GM13976 (cell line): ENCODE results near the gene ALOX12B.

ENCODE experiments used
- DNase-seq: peaks from one replicate; pipeline ENCODE4 v3.0.0; 2012; ENCODE audit warnings: low spot score
- in situ Hi-C: fragments of 300-500 bp; cut with MboI; formaldehyde crosslinking; loops from one replicate; pipeline ENCODE4 v1.12.0; 2022; ENCODE audit warnings: low sequenced_read_pairs, mixed read lengths, inconsistent platforms; ENCODE audit not compliant: unreplicated experiment
- TF ChIP-seq, protein P1 (sequence below): IDR thresholded peaks from 2 replicates; pipeline ENCODE4 v1.5.1; 2012; ENCODE audit warnings: borderline replicate concordance, mild to moderate bottlenecking; ENCODE audit not compliant: insufficient read depth; ENCODE audit errors: extremely low read depth, missing control alignments, control extremely low read depth

Gene ALOX12B

DNA sequence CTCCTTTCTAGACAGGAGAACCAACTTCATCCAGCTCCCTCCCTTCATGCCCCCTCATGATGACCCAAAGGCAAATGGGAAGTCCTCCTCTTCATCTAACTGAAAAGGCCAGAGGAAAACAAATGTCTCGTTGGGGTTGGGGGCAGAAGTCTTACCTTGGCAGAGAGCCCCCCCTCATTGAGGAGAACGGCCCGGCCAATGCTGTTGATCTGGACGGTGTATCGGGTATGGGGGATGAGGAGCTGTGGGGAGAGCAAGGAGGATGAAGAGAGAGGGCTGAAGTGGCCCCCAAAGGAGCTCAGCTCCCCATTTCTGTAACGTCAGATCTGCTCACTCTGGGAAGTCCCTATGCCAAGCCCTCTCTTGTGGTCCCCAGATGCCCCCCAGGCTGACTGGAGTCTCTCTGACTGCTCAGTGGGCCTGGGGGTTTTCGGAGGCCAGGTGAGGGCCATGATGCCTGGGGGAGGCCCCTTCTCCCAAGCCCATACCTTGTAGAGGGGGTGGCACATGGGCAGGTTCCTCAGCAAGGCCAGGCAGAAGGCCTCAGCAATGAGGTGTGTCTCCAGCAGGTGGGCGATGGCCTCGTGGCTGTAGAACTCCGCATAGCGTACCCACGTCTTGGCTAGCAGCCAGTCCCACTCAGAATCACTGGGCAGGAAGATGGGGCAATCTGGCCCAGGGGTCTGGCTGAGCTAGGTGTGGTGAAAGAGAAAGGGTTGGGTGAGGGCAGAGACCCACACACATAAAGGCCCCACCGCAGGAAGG lies 10.8 kb downstream of the ALOX12B start:
- DNase-seq: no peak
- in situ Hi-C loops: no loop called here
- TF ChIP-seq, protein P1, sequence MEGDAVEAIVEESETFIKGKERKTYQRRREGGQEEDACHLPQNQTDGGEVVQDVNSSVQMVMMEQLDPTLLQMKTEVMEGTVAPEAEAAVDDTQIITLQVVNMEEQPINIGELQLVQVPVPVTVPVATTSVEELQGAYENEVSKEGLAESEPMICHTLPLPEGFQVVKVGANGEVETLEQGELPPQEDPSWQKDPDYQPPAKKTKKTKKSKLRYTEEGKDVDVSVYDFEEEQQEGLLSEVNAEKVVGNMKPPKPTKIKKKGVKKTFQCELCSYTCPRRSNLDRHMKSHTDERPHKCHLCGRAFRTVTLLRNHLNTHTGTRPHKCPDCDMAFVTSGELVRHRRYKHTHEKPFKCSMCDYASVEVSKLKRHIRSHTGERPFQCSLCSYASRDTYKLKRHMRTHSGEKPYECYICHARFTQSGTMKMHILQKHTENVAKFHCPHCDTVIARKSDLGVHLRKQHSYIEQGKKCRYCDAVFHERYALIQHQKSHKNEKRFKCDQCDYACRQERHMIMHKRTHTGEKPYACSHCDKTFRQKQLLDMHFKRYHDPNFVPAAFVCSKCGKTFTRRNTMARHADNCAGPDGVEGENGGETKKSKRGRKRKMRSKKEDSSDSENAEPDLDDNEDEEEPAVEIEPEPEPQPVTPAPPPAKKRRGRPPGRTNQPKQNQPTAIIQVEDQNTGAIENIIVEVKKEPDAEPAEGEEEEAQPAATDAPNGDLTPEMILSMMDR: no peak

DNA sequence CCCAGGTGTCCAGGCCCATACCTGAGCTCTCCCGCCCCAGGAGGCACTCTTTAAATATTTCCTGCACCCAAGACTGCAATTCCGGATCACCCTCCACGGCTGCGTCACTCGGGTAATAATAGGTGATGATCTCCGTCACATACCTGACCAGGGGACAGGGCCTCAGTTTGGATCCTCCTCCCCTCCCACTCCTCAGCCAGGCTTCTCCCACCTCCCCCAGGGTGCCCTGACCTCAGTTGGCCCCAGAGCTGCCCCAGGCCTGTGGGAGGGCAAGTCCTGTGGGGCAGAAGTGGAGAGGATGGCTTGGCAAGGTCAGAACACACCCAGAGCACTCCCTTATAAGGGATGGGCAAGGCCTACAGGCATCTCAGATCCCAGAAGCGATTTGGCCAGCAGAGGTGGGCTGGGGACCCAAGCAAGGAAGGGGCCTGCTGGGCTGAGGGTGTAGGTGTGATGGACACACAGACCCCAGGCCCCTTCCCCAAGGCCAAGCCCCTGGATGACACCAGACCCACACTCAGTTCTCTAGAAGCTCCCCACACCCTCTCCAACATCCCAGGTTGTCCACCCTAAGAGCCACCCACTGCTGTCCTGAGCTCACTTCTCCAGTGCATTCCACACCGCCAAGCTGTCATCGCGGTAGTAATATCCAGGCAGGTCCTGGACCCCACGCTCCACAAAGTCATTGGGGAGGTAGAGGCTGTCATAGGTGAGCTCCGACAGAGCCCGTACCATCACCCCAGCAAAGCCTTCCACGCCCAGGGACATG lies 11.8 kb downstream of the ALOX12B start:
- DNase-seq: no peak
- TF ChIP-seq, protein P1: no peak
- in situ Hi-C loops: no loop called here

DNA sequence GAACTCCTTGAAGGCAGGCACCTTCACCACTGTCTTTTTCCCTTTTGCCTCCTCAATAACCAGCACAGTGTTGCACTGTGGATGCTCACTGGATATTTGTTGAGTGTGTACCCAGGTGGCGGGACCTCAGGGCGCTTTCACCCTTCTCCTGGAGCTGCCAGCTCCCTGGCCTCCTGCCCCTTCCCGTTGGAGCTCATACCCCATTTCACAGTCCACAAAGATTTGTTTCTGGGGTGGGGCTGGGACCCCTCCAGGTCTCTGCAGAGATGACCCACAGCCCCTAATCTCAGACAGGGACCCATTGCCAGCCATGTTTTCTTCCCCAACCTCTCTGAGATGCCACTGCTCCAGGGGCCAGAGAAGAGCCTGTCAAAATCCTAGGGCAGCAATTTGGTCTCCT lies 12.4 kb downstream of the ALOX12B start:
- no peak for DNase-seq
- in situ Hi-C loops: no loop called here
- TF ChIP-seq, protein P1: no peak

DNA sequence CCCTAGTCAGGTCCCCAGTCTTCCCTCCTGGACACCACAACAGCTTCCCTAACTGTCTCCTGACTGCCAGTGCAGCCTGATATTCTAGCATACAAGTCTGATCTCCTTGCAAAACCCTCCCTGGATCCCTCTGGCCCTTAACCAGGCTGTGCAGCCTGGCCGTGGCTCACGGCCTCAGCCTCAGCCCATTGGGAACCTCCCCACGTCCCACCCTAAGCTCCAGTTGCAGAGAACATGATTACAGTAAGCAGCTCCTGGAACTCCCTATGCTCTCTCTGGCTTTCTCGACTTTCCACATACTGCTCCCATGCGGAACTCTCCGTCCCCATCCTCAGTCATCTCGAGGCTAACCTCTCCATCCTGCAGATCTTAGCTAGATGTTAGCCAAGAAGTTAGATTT lies 13.0 kb downstream of the ALOX12B start:
- in situ Hi-C loops: no loop called here
- TF ChIP-seq, protein P1: no peak
- no peak for DNase-seq

DNA sequence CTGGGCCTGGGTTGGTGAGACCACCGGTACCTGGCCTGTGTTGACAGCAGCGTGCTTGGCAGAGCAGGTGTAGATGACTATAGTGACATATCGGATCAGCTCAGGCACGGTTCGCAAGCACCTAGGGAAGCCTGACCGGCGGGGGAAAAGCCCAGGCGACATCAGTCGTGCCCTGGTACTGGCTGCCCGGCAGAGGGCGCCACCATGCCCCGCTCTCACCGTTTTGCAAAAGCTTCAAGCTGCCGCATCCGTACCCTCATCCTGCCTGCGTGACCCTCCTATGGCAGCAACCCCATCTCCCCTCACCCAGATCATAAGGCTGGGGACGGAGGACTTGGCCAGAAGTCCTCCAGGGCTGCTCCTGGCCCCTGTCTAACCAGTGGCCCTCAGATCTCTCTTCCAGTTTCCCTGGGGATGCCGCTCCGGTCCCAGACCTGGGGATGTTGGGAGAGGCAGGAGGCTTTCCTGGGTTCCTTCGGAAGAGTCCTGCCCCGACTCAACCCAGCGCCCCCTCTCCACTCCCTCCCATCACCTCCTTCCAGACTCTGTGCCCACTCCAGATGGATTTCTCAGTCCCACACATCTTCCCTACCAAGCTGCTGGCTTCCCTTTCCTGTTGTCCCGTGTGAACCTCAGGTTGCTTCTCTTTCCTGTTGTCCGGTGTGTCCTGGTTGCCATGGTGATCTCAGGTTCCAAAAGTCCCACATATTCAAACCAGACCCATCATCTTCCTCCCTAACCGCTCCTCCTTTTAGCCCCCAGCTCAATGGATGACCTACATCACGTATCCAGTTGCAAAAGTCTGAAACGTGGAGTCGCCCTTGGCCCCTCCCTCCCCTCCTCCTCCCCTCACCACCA lies 13.7 kb downstream of the ALOX12B start:
- in situ Hi-C loops: no loop called here
- DNase-seq: peak; percentile 92
- TF ChIP-seq, protein P1: peak; percentile 95
